SK-N-SH (cell line): ENCODE results near the gene PRKAR1A.

Experiments
- CHD2 ChIP-seq: fragments of 150-350 bp; IDR thresholded peaks from 2 replicates; pipeline ENCODE4 v1.6.1; 2018; ENCODE audit warnings: low read length; ENCODE audit not compliant: partially characterized antibody
- CTCF ChIP-seq: fragments of 200-600 bp; sonication (generic); IDR thresholded peaks from 2 replicates; pipeline ENCODE4 v1.6.1; 2017; ENCODE audit warnings: antibody characterized with exemption, mild to moderate bottlenecking, moderate library complexity
- ELF1 ChIP-seq: IDR thresholded peaks from 2 replicates; pipeline ENCODE4 v1.4.0; 2012
- EP300 ChIP-seq, 2 experiments: IDR thresholded peaks; 2 replicates each; pipeline versions ENCODE4 v1.4.0 to v1.6.1; 2012; ENCODE audit warnings: borderline replicate concordance in 1 of 2, low read depth in 1 of 2, low read length in 1 of 2
- FOXM1 ChIP-seq: IDR thresholded peaks from 2 replicates; pipeline ENCODE4 v1.4.0; 2012; ENCODE audit warnings: low read depth, mild to moderate bottlenecking
- JUND ChIP-seq: IDR thresholded peaks from 2 replicates; pipeline ENCODE4 v1.4.0; 2012
- MAX ChIP-seq: IDR thresholded peaks from 2 replicates; pipeline ENCODE4 v1.4.0; 2012; ENCODE audit warnings: low read depth
- NRF1 ChIP-seq: IDR thresholded peaks from 2 replicates; pipeline ENCODE4 v1.6.1; 2012; ENCODE audit warnings: low read depth, mild to moderate bottlenecking, low read length
- RCOR1 ChIP-seq: fragments of 150-350 bp; IDR thresholded peaks from 2 replicates; pipeline ENCODE4 v1.6.1; 2017; ENCODE audit warnings: antibody characterized with exemption, low read length
- SIN3A ChIP-seq: IDR thresholded peaks from 2 replicates; pipeline ENCODE4 v1.6.1; 2012; ENCODE audit warnings: low read depth, mild to moderate bottlenecking, low read length, moderate library complexity, borderline replicate concordance
- TAF1 ChIP-seq: IDR thresholded peaks from 2 replicates; pipeline ENCODE4 v1.6.1; 2012; ENCODE audit warnings: low read depth, mild to moderate bottlenecking, low read length, moderate library complexity, borderline replicate concordance
- YY1 ChIP-seq: IDR thresholded peaks from 2 replicates; pipeline ENCODE4 v1.4.0; 2012; ENCODE audit warnings: low read depth, mild to moderate bottlenecking
- ZBTB33 ChIP-seq: IDR thresholded peaks from 2 replicates; pipeline ENCODE4 v1.4.0; 2012; ENCODE audit warnings: low read depth, borderline replicate concordance

- TF ChIP-seq SIN3A (no peak), CTCF (no peak), ZBTB33 (no peak), EP300 (IDR thresholded peaks at IDR 0.05; ENCODE audit: borderline replicate concordance in 1 of 2, low read depth in 1 of 2, low read length in 1 of 2) (no peak), FOXM1 (no peak), MAX (no peak), TAF1 (no peak), ELF1 (no peak), NRF1 (no peak), CHD2 (no peak), YY1 (no peak), JUND (no peak), RCOR1 (no peak)
Measured at GRCh38 chr17:68468334-68468733, 43.9 kb upstream of the PRKAR1A start.
